K562 (cell line): ENCODE data around the gene RASGRP1. TPM values are rescaled to one million over a fixed set of nuclear protein-coding genes. Genes with fewer than 3 reads are reported as not detected.

Source experiments
- ATAC-seq: fragments of 200-7000 bp; cut with Tn5 transposase; 3 replicates; pipeline ENCODE4 v1.9.1; 2020; ENCODE audit warnings: moderate library complexity
- BruUV-seq: library from RNA; stranded (reverse); fragments of 400-500 nt; replicated peaks from 2 replicates; lab custom pipeline; 2021; lab: Mats Ljungman, UMichigan
- CTCF ChIA-PET: fragments of 300-600 bp; formaldehyde crosslinking; extraction: SDS; loops from one replicate; lab custom pipeline; 2021; ENCODE audit warnings: low intra/inter-chr PET ratio; lab: Yijun Ruan, JAX
- POLR2A ChIA-PET: fragments of 300-600, 350-650 bp; sonication (Branson Sonifier 250); formaldehyde crosslinking; extraction: SDS; loops from one replicate; lab custom pipeline; 2021; ENCODE audit warnings: antibody characterized with exemption, inconsistent platforms; lab: Yijun Ruan, JAX
- DNase-seq, 4 experiments: peaks; one replicate each; pipeline versions ENCODE4 v3.0.0 to v3.0.0-alpha.2; 2011 to 2018; ENCODE audit warnings: low spot score in 3 of 4, mixed read lengths in 3 of 4; ENCODE audit errors: extremely low read depth in 1 of 4
- FAIRE-seq: peaks from 2 replicates; lab custom pipeline; 2011; peaks lifted over from hg19 to GRCh38; lab: Jason Lieb, UNC
- H2AFZ ChIP-seq: 2 replicates; pipeline ENCODE4 v1.6.0; 2011; ENCODE audit warnings: low read depth, low read length, control low read depth, inconsistent platforms
- H3K27ac ChIP-seq: fragments of 200-600 bp; 3 replicates; pipeline ENCODE4 v1.8.0; 2011; ENCODE audit warnings: low read depth, mild to moderate bottlenecking, control low read depth, inconsistent platforms, low read length, moderate library complexity, mixed read lengths; ENCODE audit errors: extremely low read depth
- H3K27me3 ChIP-seq, 2 experiments: fragments of 300-600 bp in 1 of 2; 2 replicates in 1 of 2; 3 replicates in 1 of 2; pipeline versions ENCODE4 v1.6.0 to v1.8.0; 2011; ENCODE audit warnings: inconsistent platforms in 2 of 2, low read length in 2 of 2, mild to moderate bottlenecking in 1 of 2, mixed read lengths in 1 of 2, moderate library complexity in 1 of 2; ENCODE audit not compliant: control insufficient read depth in 2 of 2, insufficient read depth in 2 of 2
- H3K36me3 ChIP-seq: fragments of 300-600 bp; 3 replicates; pipeline ENCODE4 v1.8.0; 2011; ENCODE audit warnings: mild to moderate bottlenecking, low read length, inconsistent platforms; ENCODE audit not compliant: control insufficient read depth, insufficient read depth
- H3K4me1 ChIP-seq, 2 experiments: fragments of 200-600 bp in 1 of 2; replicated peaks in 1 of 2; 2 replicates in 1 of 2; 3 replicates in 1 of 2; pipeline versions ENCODE4 v1.5.1 to v1.8.0; 2011; ENCODE audit warnings: inconsistent platforms in 2 of 2, low read length in 2 of 2, mild to moderate bottlenecking in 1 of 2, mixed read lengths in 1 of 2, moderate library complexity in 1 of 2; ENCODE audit not compliant: control insufficient read depth in 2 of 2, insufficient read depth in 2 of 2
- H3K4me2 ChIP-seq: 2 replicates; pipeline ENCODE4 v1.6.1; 2011; ENCODE audit warnings: low read length, control low read depth, inconsistent platforms, mixed read lengths; ENCODE audit not compliant: insufficient read depth
- H3K4me3 ChIP-seq: fragments of 200-600 bp; sonication (generic), shearing (Covaris generic); 2 replicates; pipeline ENCODE4 v1.5.1; 2016; ENCODE audit warnings: control low read depth, inconsistent platforms
- H3K79me2 ChIP-seq: fragments of 200-600 bp; 3 replicates; pipeline ENCODE4 v1.8.0; 2011; ENCODE audit warnings: low read length, inconsistent platforms; ENCODE audit not compliant: control insufficient read depth, insufficient read depth
- H3K9ac ChIP-seq, 2 experiments: 2 replicates each; pipeline versions ENCODE4 v1.6.0 to v1.6.1; 2011; ENCODE audit warnings: low read depth in 2 of 2, low read length in 2 of 2, control low read depth in 1 of 2, inconsistent platforms in 1 of 2, mild to moderate bottlenecking in 1 of 2, mixed read lengths in 1 of 2; ENCODE audit not compliant: insufficient read depth in 1 of 2
- H3K9me1 ChIP-seq: one replicate; pipeline ENCODE4 v1.6.0; 2011; ENCODE audit warnings: inconsistent platforms, mild to moderate bottlenecking, low read length, moderate library complexity; ENCODE audit not compliant: control insufficient read depth, insufficient read depth
- H3K9me3 ChIP-seq: replicated peaks from 2 replicates; pipeline ENCODE4 v1.5.1; 2011; ENCODE audit warnings: low read depth, low read length, inconsistent platforms; ENCODE audit not compliant: control insufficient read depth, insufficient read depth
- H4K20me1 ChIP-seq: replicated peaks from 2 replicates; pipeline ENCODE4 v1.6.1; 2011; ENCODE audit warnings: low read length, inconsistent platforms, mixed read lengths; ENCODE audit not compliant: control insufficient read depth, insufficient read depth
- DIDO1 ChIP-seq: fragments of 450-650 bp; IDR thresholded peaks from 2 replicates; pipeline ENCODE4 v1.6.1; 2016; ENCODE audit warnings: low read depth, missing biosample characterization, missing genetic modification characterization
- FOS ChIP-seq: IDR thresholded peaks from 3 replicates; pipeline ENCODE4 v1.6.1; 2011; ENCODE audit not compliant: insufficient read length; ENCODE audit errors: extremely low read depth
- HNRNPL ChIP-seq: fragments of 200-400 bp; formaldehyde crosslinking; IDR thresholded peaks from 2 replicates; pipeline ENCODE4 v1.6.1; 2017; ENCODE audit warnings: low read depth, mild to moderate bottlenecking, low read length
- IRF1 ChIP-seq: sonication (generic); formaldehyde crosslinking; IDR thresholded peaks from 2 replicates; pipeline ENCODE4 v1.8.0; 2022; ENCODE audit warnings: missing genetic modification reagents, mild to moderate bottlenecking, borderline replicate concordance
- L3MBTL2 ChIP-seq: fragments of 450-650 bp; IDR thresholded peaks from 2 replicates; pipeline ENCODE4 v1.6.1; 2016; ENCODE audit warnings: mild to moderate bottlenecking, moderate library complexity
- MEIS2 ChIP-seq: fragments of 450-650 bp; IDR thresholded peaks from 2 replicates; pipeline ENCODE4 v1.6.1; 2014; ENCODE audit warnings: mild to moderate bottlenecking; ENCODE audit not compliant: partially characterized antibody
- NR0B1 ChIP-seq: fragments of 450-650 bp; IDR thresholded peaks from one replicate; pipeline ENCODE4 v1.6.1; 2018; ENCODE audit warnings: mild to moderate bottlenecking, moderate library complexity; ENCODE audit not compliant: partially characterized antibody
- NR2F6 ChIP-seq: fragments of 450-650 bp; formaldehyde crosslinking; IDR thresholded peaks from 2 replicates; pipeline ENCODE4 v1.4.0; 2020; ENCODE audit warnings: mild to moderate bottlenecking
- PURB ChIP-seq: sonication (generic); formaldehyde crosslinking; IDR thresholded peaks from 2 replicates; pipeline ENCODE4 v1.9.0; 2021; ENCODE audit warnings: low read depth, mild to moderate bottlenecking, missing genetic modification reagents
- RB1 ChIP-seq: fragments of 450-650 bp; IDR thresholded peaks from 2 replicates; pipeline ENCODE4 v1.6.1; 2017; ENCODE audit warnings: low read depth, mild to moderate bottlenecking
- SMAD2 ChIP-seq: fragments of 150-350 bp; IDR thresholded peaks from 2 replicates; pipeline ENCODE4 v1.6.1; 2014; ENCODE audit warnings: low read depth, mild to moderate bottlenecking, low read length
- SMAD4 ChIP-seq: fragments of 250-450 bp; sonication (Bioruptor Pico); conservative IDR thresholded peaks from 2 replicates; pipeline ENCODE4 v1.8.0; 2021; ENCODE audit warnings: inconsistent platforms, mild to moderate bottlenecking, moderate library complexity
- TARDBP ChIP-seq: fragments of 450-650 bp; IDR thresholded peaks from 2 replicates; pipeline ENCODE4 v1.6.1; 2016
- ZBTB5 ChIP-seq: fragments of 450-650 bp; IDR thresholded peaks from 2 replicates; pipeline ENCODE4 v1.6.1; 2017; ENCODE audit warnings: antibody characterized with exemption
- ZKSCAN8 ChIP-seq: fragments of 200-800 bp; sonication (Bioruptor generic); IDR thresholded peaks from 2 replicates; pipeline ENCODE4 v1.6.1; 2016; ENCODE audit warnings: missing genetic modification characterization, missing compliant biosample characterization
- ZNF197 ChIP-seq: fragments of 200-800 bp; sonication (Bioruptor generic); IDR thresholded peaks from 2 replicates; pipeline ENCODE4 v1.6.1; 2016; ENCODE audit warnings: low read depth, missing genetic modification characterization, missing compliant biosample characterization
- ZNF395 ChIP-seq: fragments of 200-800 bp; sonication (Bioruptor generic); IDR thresholded peaks from 2 replicates; pipeline ENCODE4 v1.6.1; 2017; ENCODE audit warnings: missing genetic modification characterization, missing compliant biosample characterization
- WGBS: fragments of 100-300 bp; shearing (Covaris generic); methylation state at CpG from one replicate; pipeline ENCODE4 v1.1.6; 2016; ENCODE audit warnings: low coverage, mixed read lengths; ENCODE audit not compliant: insufficient coverage; ENCODE audit errors: missing lambda C conversion rate; 5-methylcytosine and 5-hydroxymethylcytosine counted together
- in situ Hi-C: fragments of 300-500 bp; cut with MboI; formaldehyde crosslinking; loops from 4 replicates; pipeline ENCODE4 v1.15.0; 2018; ENCODE audit warnings: inconsistent platforms, mixed read lengths
- intact Hi-C: fragments of 100-400 bp; cut with micrococcal nuclease; formaldehyde crosslinking; loops from 2 replicates; pipeline ENCODE4 v1.14.2; 2022
- polyA plus RNA-seq, 8 experiments: library from polyadenylated mRNA; depleted of rRNA in 4 of 8; stranded (reverse) in 5 of 8; unstranded in 3 of 8; fragments of >200 nt; fragmentation: Nextera tagmentation in 2 of 8; fragmentation: Illumina TruSeq in 1 of 8; extraction: Ambion mirVana in 2 of 8; extraction: Trizol in 1 of 8; gene quantifications; 2 replicates each; pipeline versions ENCODE4 v1.2.1 to v1.2.3, GENCODE V29; 2011 to 2014; ENCODE audit warnings: inconsistent platforms in 1 of 8, missing spikeins in 1 of 8
- total RNA-seq, 7 experiments: library from RNA; depleted of rRNA in 6 of 7; stranded (reverse); fragments of >200 nt in 6 of 7; fragmentation: Illumina TruSeq in 2 of 7; extraction: Trizol in 2 of 7; gene quantifications; 2 replicates each; pipeline versions ENCODE4 v1.2.1 to v1.2.3, GENCODE V29; 2011 to 2021; ENCODE audit warnings: low replicate concordance in 1 of 7

RASGRP1 gene
- total and polyA plus RNA-seq, 9 of the 15 experiments (the other 6 are each of a cell fraction or from before 2014, with no cell fraction given): 0.14 to 0.72 (median 0.31) TPM

GRCh38 chr15:38453971-38454695, 110.5 kb downstream of the RASGRP1 start, which contains the start of gene FAM98B:
FAM98B (plus strand) TSS chr15:38454127; CDS start chr15:38454162, 35 bp downstream.
- BruUV-seq: TSS peak; percentile 57
- Histone ChIP-seq H3K9ac (peak within 1 kb of the TSS; percentile 93), H3K4me1 (no peaks in the 10 kb centered on the region), H3K79me2 (peaks cover 52% of the 10 kb centered on the region), H3K4me3 (peak within 1 kb of the TSS; percentile 86), H2AFZ (peak within 1 kb of the TSS; percentile 98), H3K9me3 (no peaks in the 10 kb centered on the region), H3K27ac (peak within 1 kb of the TSS; percentile 90), H3K4me2 (peak within 1 kb of the TSS; percentile 95), H4K20me1 (peaks cover 7% of the 10 kb centered on the region; the same call in 1 of the 2 replicates), H3K9me1 (no peaks in the 10 kb centered on the region), H3K27me3 (no peaks in the 10 kb centered on the region), H3K36me3 (peaks cover 4% of the 10 kb centered on the region; the same call in 2 of the 3 replicates)
- in situ Hi-C loops: no loop called here
- DNase-seq (peak; percentile 78 to 93 (median 82)), ATAC-seq (peak; percentile 94), FAIRE-seq (peak; percentile 67)
- ChIA-PET POLR2A (interaction anchor here (0.6 to 2.2 kb wide), 12 partner anchors 10 to 232 kb away, joined by 3 to 20 read pairs (median 3); no protein-coding TSS in a partner anchor), CTCF (no interaction called here)
- intact Hi-C loops: no loop called here
- WGBS: under 1% methylated on average over 46 of the region's 49 CpGs
- TF ChIP-seq TARDBP (no peak), ZKSCAN8 (CRISPR knock-in tag) (no peak), ZNF197 (CRISPR knock-in tag) (peak; percentile 57; the same call in 1 of the 2 replicates), MEIS2 (no peak), NR0B1 (no peak), IRF1 (CRISPR knock-in tag) (no peak), FOS (no peak), HNRNPL (no peak), ZBTB5 (no peak), DIDO1 (peak; percentile 95), PURB (no peak), SMAD2 (no peak), RB1 (peak; percentile 90), ZNF395 (CRISPR knock-in tag) (peak; percentile 87; the same call in 1 of the 2 replicates), SMAD4 (CRISPR knock-in tag) (peak; percentile 75; the same call in 1 of the 2 replicates), NR2F6 (CRISPR knock-in tag) (no peak), L3MBTL2 (peak; percentile 84; the same call in 1 of the 2 replicates)
